HepG2 (cell line): ENCODE data around the gene ACSM3. TPM values are rescaled to one million over a fixed set of nuclear protein-coding genes. Genes with fewer than 3 reads are reported as not detected.

Experiments
- CHCHD3 ChIP-seq: sonication (generic); formaldehyde crosslinking; IDR thresholded peaks from 2 replicates; pipeline ENCODE4 v1.8.0; 2022; ENCODE audit warnings: mild to moderate bottlenecking, missing genetic modification reagents, moderate library complexity
- DZIP1 ChIP-seq: sonication (generic); formaldehyde crosslinking; IDR thresholded peaks from 2 replicates; pipeline ENCODE4 v1.5.0; 2020; ENCODE audit warnings: mild to moderate bottlenecking, missing genetic modification reagents
- ELF3 ChIP-seq: IDR thresholded peaks from 2 replicates; pipeline ENCODE4 v1.6.1; 2016; ENCODE audit warnings: missing genetic modification reagents, missing compliant biosample characterization
- ESRRA ChIP-seq: sonication (generic); formaldehyde crosslinking; IDR thresholded peaks from 2 replicates; pipeline ENCODE4 v1.5.1; 2020; ENCODE audit warnings: mild to moderate bottlenecking, low read depth, missing genetic modification reagents
- HCFC1 ChIP-seq: fragments of 150-350 bp; IDR thresholded peaks from 2 replicates; pipeline ENCODE4 v1.6.1; 2014; ENCODE audit warnings: low read depth, low read length
- KDM4B ChIP-seq: sonication (generic); formaldehyde crosslinking; IDR thresholded peaks from 2 replicates; pipeline ENCODE4 v1.4.0; 2020; ENCODE audit warnings: missing genetic modification reagents
- KDM5A ChIP-seq: fragments of 200-600 bp; sonication (generic); IDR thresholded peaks from 2 replicates; pipeline ENCODE4 v1.7.0; 2018; ENCODE audit warnings: antibody characterized with exemption, mild to moderate bottlenecking, low read length, borderline replicate concordance
- MBNL3 ChIP-seq: fragments of 250-450 bp; sonication (Bioruptor Pico); conservative IDR thresholded peaks from 2 replicates; pipeline ENCODE4 v1.8.0; 2022; ENCODE audit warnings: mild to moderate bottlenecking, inconsistent platforms
- MTA1 ChIP-seq: sonication (generic); formaldehyde crosslinking; IDR thresholded peaks from 2 replicates; pipeline ENCODE4 v1.4.0; 2020; ENCODE audit warnings: missing genetic modification reagents, mild to moderate bottlenecking, borderline replicate concordance
- NBN ChIP-seq: fragments of 450-650 bp; conservative IDR thresholded peaks from 2 replicates; pipeline ENCODE4 v1.6.1; 2017
- SPEN ChIP-seq: sonication (generic); formaldehyde crosslinking; IDR thresholded peaks from 2 replicates; pipeline ENCODE4 v1.5.1; 2020; ENCODE audit warnings: low read depth, mild to moderate bottlenecking, missing genetic modification reagents
- U2AF2 ChIP-seq: fragments of 200-400 bp; formaldehyde crosslinking; IDR thresholded peaks from 2 replicates; pipeline ENCODE4 v1.6.1; 2017; ENCODE audit warnings: low read depth, mild to moderate bottlenecking, low read length
- ZNF235 ChIP-seq: sonication (generic); formaldehyde crosslinking; IDR thresholded peaks from 2 replicates; pipeline ENCODE4 v1.8.1; 2023; ENCODE audit warnings: mild to moderate bottlenecking, missing genetic modification reagents, borderline replicate concordance
- ZNF446 ChIP-seq: sonication (generic); formaldehyde crosslinking; IDR thresholded peaks from 2 replicates; pipeline ENCODE4 v1.5.0; 2020; ENCODE audit warnings: mild to moderate bottlenecking, missing genetic modification reagents
- ZNF792 ChIP-seq: IDR thresholded peaks from 2 replicates; pipeline ENCODE4 v1.6.1; 2016
- polyA plus RNA-seq, 8 experiments: library from polyadenylated mRNA; depleted of rRNA in 3 of 8; stranded (reverse) in 7 of 8; unstranded in 1 of 8; fragments of >200 nt; fragmentation: Illumina TruSeq in 4 of 8; extraction: Trizol in 4 of 8; gene quantifications; 2 replicates each; pipeline versions ENCODE4 v1.2.1 to v1.2.3, GENCODE V29; 2011 to 2016; ENCODE audit warnings: low read depth in 4 of 8, missing spikeins in 1 of 8, mixed read lengths in 1 of 8; ENCODE audit not compliant: insufficient read depth in 1 of 8
- total RNA-seq, 5 experiments: library from RNA; depleted of rRNA; stranded (reverse); fragments of >200 nt; fragmentation: Illumina TruSeq; extraction: Trizol; gene quantifications; 2 replicates each; pipeline ENCODE4 v1.2.3, GENCODE V29; 2016; ENCODE audit warnings: low read depth in 1 of 5
- TF ChIP-seq, protein P1 (sequence below): sonication (generic); formaldehyde crosslinking; IDR thresholded peaks from 2 replicates; pipeline ENCODE4 v1.4.0; 2020; ENCODE audit warnings: missing genetic modification reagents
- TF ChIP-seq, protein P2 (sequence below): IDR thresholded peaks from 2 replicates; pipeline ENCODE4 v1.6.1; 2018; ENCODE audit warnings: missing genetic modification reagents, mild to moderate bottlenecking, missing compliant biosample characterization
- TF ChIP-seq, protein P3 (sequence below), 2 experiments: sonication (generic) in 1 of 2; formaldehyde crosslinking in 1 of 2; IDR thresholded peaks; 2 replicates each; pipeline versions ENCODE4 v1.4.0 to v1.6.1; 2016 to 2020; ENCODE audit warnings: borderline replicate concordance in 1 of 2, low read depth in 1 of 2, mild to moderate bottlenecking in 1 of 2, missing genetic modification reagents in 1 of 2

Gene ACSM3
- total and polyA plus RNA-seq, 2 of the 13 experiments (the other 11 are each of a cell fraction or from before 2014, with no cell fraction given), result 74.0 to 108 TPM

- TF ChIP-seq, protein P1, sequence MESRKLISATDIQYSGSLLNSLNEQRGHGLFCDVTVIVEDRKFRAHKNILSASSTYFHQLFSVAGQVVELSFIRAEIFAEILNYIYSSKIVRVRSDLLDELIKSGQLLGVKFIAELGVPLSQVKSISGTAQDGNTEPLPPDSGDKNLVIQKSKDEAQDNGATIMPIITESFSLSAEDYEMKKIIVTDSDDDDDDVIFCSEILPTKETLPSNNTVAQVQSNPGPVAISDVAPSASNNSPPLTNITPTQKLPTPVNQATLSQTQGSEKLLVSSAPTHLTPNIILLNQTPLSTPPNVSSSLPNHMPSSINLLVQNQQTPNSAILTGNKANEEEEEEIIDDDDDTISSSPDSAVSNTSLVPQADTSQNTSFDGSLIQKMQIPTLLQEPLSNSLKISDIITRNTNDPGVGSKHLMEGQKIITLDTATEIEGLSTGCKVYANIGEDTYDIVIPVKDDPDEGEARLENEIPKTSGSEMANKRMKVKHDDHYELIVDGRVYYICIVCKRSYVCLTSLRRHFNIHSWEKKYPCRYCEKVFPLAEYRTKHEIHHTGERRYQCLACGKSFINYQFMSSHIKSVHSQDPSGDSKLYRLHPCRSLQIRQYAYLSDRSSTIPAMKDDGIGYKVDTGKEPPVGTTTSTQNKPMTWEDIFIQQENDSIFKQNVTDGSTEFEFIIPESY (CRISPR knock-in tag), result no peak
- TF ChIP-seq HCFC1 (peak; percentile 68), CHCHD3 (peak; percentile 87; the same call in 1 of the 2 replicates), U2AF2 (0 out of 2 replicates have a peak, but pooled peaks have one; percentile 23), ELF3 (CRISPR knock-in tag) (peak; percentile 93), KDM5A (no peak; the same call in none of the 2 replicates), SPEN (CRISPR knock-in tag) (peak; percentile 88), ZNF792 (CRISPR knock-in tag) (peak; percentile 92), MTA1 (CRISPR knock-in tag) (peak; percentile 83), ZNF235 (peak; percentile 72; the same call in 1 of the 2 replicates), KDM4B (CRISPR knock-in tag) (peak; percentile 97), MBNL3 (CRISPR knock-in tag) (no peak), DZIP1 (CRISPR knock-in tag) (peak; percentile 61), ZNF446 (CRISPR knock-in tag) (peak; percentile 73), ESRRA (CRISPR knock-in tag) (peak; percentile 92), NBN (no peak)
- TF ChIP-seq, protein P2, sequence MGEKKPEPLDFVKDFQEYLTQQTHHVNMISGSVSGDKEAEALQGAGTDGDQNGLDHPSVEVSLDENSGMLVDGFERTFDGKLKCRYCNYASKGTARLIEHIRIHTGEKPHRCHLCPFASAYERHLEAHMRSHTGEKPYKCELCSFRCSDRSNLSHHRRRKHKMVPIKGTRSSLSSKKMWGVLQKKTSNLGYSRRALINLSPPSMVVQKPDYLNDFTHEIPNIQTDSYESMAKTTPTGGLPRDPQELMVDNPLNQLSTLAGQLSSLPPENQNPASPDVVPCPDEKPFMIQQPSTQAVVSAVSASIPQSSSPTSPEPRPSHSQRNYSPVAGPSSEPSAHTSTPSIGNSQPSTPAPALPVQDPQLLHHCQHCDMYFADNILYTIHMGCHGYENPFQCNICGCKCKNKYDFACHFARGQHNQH, result peak; percentile 94
- TF ChIP-seq, protein P3, sequence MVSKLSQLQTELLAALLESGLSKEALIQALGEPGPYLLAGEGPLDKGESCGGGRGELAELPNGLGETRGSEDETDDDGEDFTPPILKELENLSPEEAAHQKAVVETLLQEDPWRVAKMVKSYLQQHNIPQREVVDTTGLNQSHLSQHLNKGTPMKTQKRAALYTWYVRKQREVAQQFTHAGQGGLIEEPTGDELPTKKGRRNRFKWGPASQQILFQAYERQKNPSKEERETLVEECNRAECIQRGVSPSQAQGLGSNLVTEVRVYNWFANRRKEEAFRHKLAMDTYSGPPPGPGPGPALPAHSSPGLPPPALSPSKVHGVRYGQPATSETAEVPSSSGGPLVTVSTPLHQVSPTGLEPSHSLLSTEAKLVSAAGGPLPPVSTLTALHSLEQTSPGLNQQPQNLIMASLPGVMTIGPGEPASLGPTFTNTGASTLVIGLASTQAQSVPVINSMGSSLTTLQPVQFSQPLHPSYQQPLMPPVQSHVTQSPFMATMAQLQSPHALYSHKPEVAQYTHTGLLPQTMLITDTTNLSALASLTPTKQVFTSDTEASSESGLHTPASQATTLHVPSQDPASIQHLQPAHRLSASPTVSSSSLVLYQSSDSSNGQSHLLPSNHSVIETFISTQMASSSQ (IDR thresholded peaks at IDR 0.05; ENCODE audit: low read depth), result 0 out of 2 replicates have a peak, but pooled peaks have one; percentile 49
- TF ChIP-seq, protein P3 (CRISPR knock-in tag; IDR thresholded peaks at IDR 0.05; ENCODE audit: borderline replicate concordance), result peak; percentile 82; the same call in 1 of the 2 replicates
These were observed 42.6 kb downstream of the ACSM3 start, which contains the start of the genes ERI2 and REXO5 (continued) for GRCh38 chr16:20806168-20807050.
